HEK293 (cell line): ENCODE data around the gene PIGP.
A peak's percentile ranks its signal among the peaks of the same experiment; 100 is the strongest.

Experiments used
- CTCF ChIA-PET: fragments of 350-600 bp; formaldehyde crosslinking; extraction: SDS; loops from one replicate; lab custom pipeline; 2021; ENCODE audit warnings: antibody characterized with exemption; lab: Yijun Ruan, JAX
- POLR2A ChIA-PET: fragments of 300-600 bp; formaldehyde crosslinking; extraction: SDS; loops from one replicate; lab custom pipeline; 2020; ENCODE audit warnings: antibody characterized with exemption, inconsistent platforms; lab: Yijun Ruan, JAX
- H3K27ac ChIP-seq: fragments of 200-500 bp; sonication (Bioruptor generic); 2 replicates; pipeline ENCODE4 v1.5.1; 2014; ENCODE audit warnings: low read depth, low read length, control low read depth, inconsistent platforms; ENCODE audit errors: extremely low read depth
- H3K36me3 ChIP-seq, 2 experiments: fragments of 200-500 bp in 1 of 2; sonication (Bioruptor generic) in 1 of 2; 1 replicate in 1 of 2; 2 replicates in 1 of 2; pipeline ENCODE4 v1.5.1; 2014 to 2017; ENCODE audit warnings: inconsistent platforms in 2 of 2, low read length in 2 of 2; ENCODE audit not compliant: control insufficient read depth in 2 of 2, insufficient read depth in 1 of 2
- H3K4me1 ChIP-seq: fragments of 200-500 bp; sonication (Bioruptor generic); 2 replicates; pipeline ENCODE4 v1.5.1; 2014; ENCODE audit warnings: mild to moderate bottlenecking, low read length, inconsistent platforms; ENCODE audit not compliant: control insufficient read depth, insufficient read depth
- H3K4me3 ChIP-seq: 2 replicates; pipeline ENCODE4 v1.5.1; 2011; ENCODE audit warnings: low read depth, mild to moderate bottlenecking, control low read depth, low read length, moderate library complexity
- H3K9me3 ChIP-seq: fragments of 200-500 bp; sonication (Bioruptor generic); 2 replicates; pipeline ENCODE4 v1.5.1; 2014; ENCODE audit warnings: low read depth, low read length, inconsistent platforms; ENCODE audit not compliant: control insufficient read depth, insufficient read depth
- MYNN ChIP-seq: fragments of 450-650 bp; formaldehyde crosslinking; IDR thresholded peaks from 2 replicates; pipeline ENCODE4 v1.5.1; 2016; ENCODE audit warnings: missing biosample characterization, missing genetic modification characterization, borderline replicate concordance
- YY1 ChIP-seq: fragments of 450-650 bp; formaldehyde crosslinking; IDR thresholded peaks from 2 replicates; pipeline ENCODE4 v1.5.1; 2018; ENCODE audit warnings: missing biosample characterization, missing genetic modification characterization
- ZBTB17 ChIP-seq: fragments of 450-650 bp; formaldehyde crosslinking; IDR thresholded peaks from 2 replicates; pipeline ENCODE4 v1.5.1; 2016; ENCODE audit warnings: missing biosample characterization, missing genetic modification characterization
- ZBTB20 ChIP-seq: fragments of 450-650 bp; formaldehyde crosslinking; IDR thresholded peaks from 2 replicates; pipeline ENCODE4 v1.5.1; 2016; ENCODE audit warnings: missing biosample characterization, missing genetic modification characterization
- ZFP69B ChIP-seq: fragments of 450-650 bp; formaldehyde crosslinking; IDR thresholded peaks from 2 replicates; pipeline ENCODE4 v1.5.1; 2016; ENCODE audit warnings: missing biosample characterization, missing genetic modification characterization
- ZNF121 ChIP-seq: fragments of 450-650 bp; formaldehyde crosslinking; IDR thresholded peaks from 2 replicates; pipeline ENCODE4 v1.5.1; 2016; ENCODE audit warnings: missing biosample characterization, missing genetic modification characterization
- ZNF266 ChIP-seq: fragments of 450-650 bp; formaldehyde crosslinking; IDR thresholded peaks from 2 replicates; pipeline ENCODE4 v1.5.1; 2016; ENCODE audit warnings: missing biosample characterization, missing genetic modification characterization, low read depth
- ZNF341 ChIP-seq: fragments of 450-650 bp; formaldehyde crosslinking; IDR thresholded peaks from 2 replicates; pipeline ENCODE4; 2016; ENCODE audit warnings: low read depth, missing biosample characterization, missing genetic modification characterization
- ZNF366 ChIP-seq: fragments of 450-650 bp; formaldehyde crosslinking; conservative IDR thresholded peaks from 2 replicates; pipeline ENCODE4 v1.5.1; 2016; ENCODE audit warnings: missing biosample characterization, missing genetic modification characterization
- ZNF394 ChIP-seq: fragments of 450-650 bp; formaldehyde crosslinking; IDR thresholded peaks from 2 replicates; pipeline ENCODE4 v1.5.1; 2016; ENCODE audit warnings: missing biosample characterization, missing genetic modification characterization, mild to moderate bottlenecking, moderate library complexity, borderline replicate concordance
- ZNF48 ChIP-seq: fragments of 450-650 bp; formaldehyde crosslinking; IDR thresholded peaks from 2 replicates; pipeline ENCODE4 v1.5.1; 2016; ENCODE audit warnings: missing biosample characterization, missing genetic modification characterization
- ZNF600 ChIP-seq: fragments of 450-650 bp; formaldehyde crosslinking; IDR thresholded peaks from 2 replicates; pipeline ENCODE4 v1.5.1; 2016; ENCODE audit warnings: missing biosample characterization, missing genetic modification characterization
- ZNF623 ChIP-seq: fragments of 450-650 bp; formaldehyde crosslinking; IDR thresholded peaks from 2 replicates; pipeline ENCODE4 v1.5.1; 2016; ENCODE audit warnings: missing biosample characterization, missing genetic modification characterization
- ZNF658 ChIP-seq: fragments of 450-650 bp; formaldehyde crosslinking; IDR thresholded peaks from 2 replicates; pipeline ENCODE4; 2016; ENCODE audit warnings: missing biosample characterization, missing genetic modification characterization
- ZNF701 ChIP-seq: fragments of 450-650 bp; formaldehyde crosslinking; IDR thresholded peaks from 2 replicates; pipeline ENCODE4 v1.5.1; 2016; ENCODE audit warnings: missing biosample characterization, missing genetic modification characterization
- ZXDB ChIP-seq: fragments of 450-650 bp; formaldehyde crosslinking; IDR thresholded peaks from 2 replicates; pipeline ENCODE4 v1.5.1; 2016; ENCODE audit warnings: missing biosample characterization, missing genetic modification characterization
- TF ChIP-seq, protein P1 (sequence below): fragments of 450-650 bp; formaldehyde crosslinking; IDR thresholded peaks from 2 replicates; pipeline ENCODE4 v1.5.1; 2016; ENCODE audit warnings: missing biosample characterization, missing genetic modification characterization
- TF ChIP-seq, protein P2 (sequence below): fragments of 450-650 bp; formaldehyde crosslinking; conservative IDR thresholded peaks from 2 replicates; pipeline ENCODE4 v1.5.1; 2016; ENCODE audit warnings: low read depth, missing biosample characterization, missing genetic modification characterization
- TF ChIP-seq, protein P3 (sequence below): fragments of 450-650 bp; formaldehyde crosslinking; IDR thresholded peaks from 2 replicates; pipeline ENCODE4 v1.5.0; 2017; ENCODE audit warnings: missing biosample characterization, missing genetic modification characterization, borderline replicate concordance
- TF ChIP-seq, protein P4 (sequence below): fragments of 450-650 bp; formaldehyde crosslinking; IDR thresholded peaks from 2 replicates; pipeline ENCODE4 v1.5.1; 2016; ENCODE audit warnings: missing biosample characterization, missing genetic modification characterization, low read depth
- TF ChIP-seq, protein P5 (sequence below): fragments of 450-650 bp; formaldehyde crosslinking; IDR thresholded peaks from 2 replicates; pipeline ENCODE4 v1.5.1; 2017; ENCODE audit warnings: missing biosample characterization, missing genetic modification characterization

The PIGP gene

DNA sequence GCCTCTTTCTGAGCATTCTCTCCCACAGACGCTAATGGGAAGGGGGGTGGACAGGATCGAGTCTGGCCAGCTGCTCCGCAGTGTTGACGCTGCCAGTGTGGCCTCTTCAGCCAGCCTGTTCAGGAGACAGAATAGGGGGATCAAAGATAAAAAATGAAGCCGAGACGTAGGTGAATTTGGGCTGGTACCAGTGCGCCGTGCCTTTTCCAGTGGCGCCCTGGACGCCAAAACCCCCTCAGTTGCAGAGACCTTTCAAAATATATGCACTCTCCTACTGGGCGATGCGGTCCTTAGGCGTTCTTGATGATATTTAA, 1.3 kb upstream of the PIGP start:
- no peaks in the 10 kb centered on the region for H3K9me3 ChIP-seq
- 0 out of 2 replicates have a peak, but pooled peaks cover 6% of the 10 kb centered on the region for H3K4me1 ChIP-seq
- peak; percentile 65 for TF ChIP-seq MYNN (tag by site-specific recombination)
- no peak for TF ChIP-seq ZNF48
- TF ChIP-seq ZNF600 (tag by site-specific recombination): peak; percentile 69; the same call in 1 of the 2 replicates
- TF ChIP-seq ZNF341 (tag by site-specific recombination): peak; percentile 35; the same call in 1 of the 2 replicates
- TF ChIP-seq, protein P1, sequence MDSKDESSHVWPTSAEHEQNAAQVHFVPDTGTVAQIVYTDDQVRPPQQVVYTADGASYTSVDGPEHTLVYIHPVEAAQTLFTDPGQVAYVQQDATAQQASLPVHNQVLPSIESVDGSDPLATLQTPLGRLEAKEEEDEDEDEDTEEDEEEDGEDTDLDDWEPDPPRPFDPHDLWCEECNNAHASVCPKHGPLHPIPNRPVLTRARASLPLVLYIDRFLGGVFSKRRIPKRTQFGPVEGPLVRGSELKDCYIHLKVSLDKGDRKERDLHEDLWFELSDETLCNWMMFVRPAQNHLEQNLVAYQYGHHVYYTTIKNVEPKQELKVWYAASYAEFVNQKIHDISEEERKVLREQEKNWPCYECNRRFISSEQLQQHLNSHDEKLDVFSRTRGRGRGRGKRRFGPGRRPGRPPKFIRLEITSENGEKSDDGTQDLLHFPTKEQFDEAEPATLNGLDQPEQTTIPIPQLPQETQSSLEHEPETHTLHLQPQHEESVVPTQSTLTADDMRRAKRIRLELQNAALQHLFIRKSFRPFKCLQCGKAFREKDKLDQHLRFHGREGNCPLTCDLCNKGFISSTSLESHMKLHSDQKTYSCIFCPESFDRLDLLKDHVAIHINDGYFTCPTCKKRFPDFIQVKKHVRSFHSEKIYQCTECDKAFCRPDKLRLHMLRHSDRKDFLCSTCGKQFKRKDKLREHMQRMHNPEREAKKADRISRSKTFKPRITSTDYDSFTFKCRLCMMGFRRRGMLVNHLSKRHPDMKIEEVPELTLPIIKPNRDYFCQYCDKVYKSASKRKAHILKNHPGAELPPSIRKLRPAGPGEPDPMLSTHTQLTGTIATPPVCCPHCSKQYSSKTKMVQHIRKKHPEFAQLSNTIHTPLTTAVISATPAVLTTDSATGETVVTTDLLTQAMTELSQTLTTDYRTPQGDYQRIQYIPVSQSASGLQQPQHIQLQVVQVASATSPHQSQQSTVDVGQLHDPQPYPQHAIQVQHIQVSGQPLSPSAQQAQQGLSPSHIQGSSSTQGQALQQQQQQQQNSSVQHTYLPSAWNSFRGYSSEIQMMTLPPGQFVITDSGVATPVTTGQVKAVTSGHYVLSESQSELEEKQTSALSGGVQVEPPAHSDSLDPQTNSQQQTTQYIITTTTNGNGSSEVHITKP (tag by site-specific recombination): peak; percentile 94
- 0 out of 2 replicates have a peak, but pooled peaks have one; percentile 3 for TF ChIP-seq ZNF623
- TF ChIP-seq ZBTB17 (tag by site-specific recombination): peak; percentile 88
- no peak for TF ChIP-seq ZBTB20 (tag by site-specific recombination)
- TF ChIP-seq ZNF266 (tag by site-specific recombination): no peak
- no peak for TF ChIP-seq YY1 (tag by site-specific recombination)
- peak; percentile 69 for TF ChIP-seq ZNF366 (tag by site-specific recombination)
- peak; percentile 59; the same call in 1 of the 2 replicates for TF ChIP-seq ZNF394 (tag by site-specific recombination)
- no peak for TF ChIP-seq ZXDB
- TF ChIP-seq ZFP69B (tag by site-specific recombination): no peak
- peak overlapping the region; percentile 85; the same call in 1 of the 2 replicates for H3K27ac ChIP-seq
- peak overlapping the region; percentile 75 for H3K4me3 ChIP-seq
- POLR2A ChIA-PET: no interaction called here
- peaks cover 3 to 14% of the 10 kb centered on the region in 2 experiments for H3K36me3 ChIP-seq
- CTCF ChIA-PET: interaction anchor here (0.6 to 1.1 kb wide), 4 partner anchors 12 to 97 kb away, joined by 3 to 4 read pairs (median 4); no protein-coding TSS in a partner anchor

DNA sequence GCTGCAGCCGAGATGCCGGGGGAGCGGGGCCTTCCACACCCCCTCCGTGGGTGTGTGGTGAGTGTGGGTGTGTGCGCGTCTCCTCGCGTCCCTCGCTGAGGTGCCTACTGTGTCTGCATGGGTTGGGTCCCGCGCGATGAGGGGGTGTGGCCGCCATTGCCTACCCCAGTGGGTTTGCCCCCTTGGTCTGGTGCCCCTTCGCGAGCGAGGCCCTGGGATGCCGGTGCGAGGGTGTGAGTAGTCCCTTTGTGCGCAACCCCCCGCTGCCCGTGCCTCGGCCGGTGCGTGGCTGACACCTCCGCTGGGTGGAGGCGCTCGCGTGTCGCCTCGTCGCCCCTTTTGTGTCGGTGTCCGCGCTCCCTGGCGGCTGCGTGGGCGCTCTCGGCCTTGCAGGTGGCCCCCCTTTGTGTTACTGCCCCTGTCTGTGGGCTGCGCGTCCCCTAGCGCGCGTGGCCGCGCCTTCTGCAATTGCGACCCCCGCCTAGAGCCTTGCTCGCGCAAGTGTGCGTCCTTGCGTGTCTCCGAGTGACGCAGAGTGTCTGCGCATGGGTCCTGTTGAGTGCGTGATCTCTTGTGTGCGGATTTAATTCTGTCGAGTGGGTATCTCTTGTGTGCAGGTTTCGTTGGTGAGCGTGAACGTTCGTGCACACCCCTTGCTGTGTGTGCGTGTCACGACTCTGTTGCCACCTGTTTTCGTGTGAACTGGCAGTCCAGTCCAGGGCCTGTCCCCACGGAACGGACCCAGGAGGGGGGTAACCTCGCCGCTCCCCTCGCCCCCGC, 736 bp upstream of the PIGP start:
- peaks cover 8 to 19% of the 10 kb centered on the region in 2 experiments for H3K36me3 ChIP-seq
- H3K4me3 ChIP-seq: peak overlapping the region; percentile 75
- H3K4me1 ChIP-seq: 0 out of 2 replicates have a peak, but pooled peaks cover 6% of the 10 kb centered on the region
- ChIA-PET CTCF (interaction anchor here (0.6 kb wide), 1 partner anchor 97 kb away, joined by 4 read pairs; no protein-coding TSS in a partner anchor), POLR2A (no interaction called here)
- peak overlapping the region; percentile 85 for H3K27ac ChIP-seq
- H3K9me3 ChIP-seq: no peaks in the 10 kb centered on the region
- TF ChIP-seq ZNF701 (no peak), ZNF121 (tag by site-specific recombination) (peak; percentile 34), ZNF658 (tag by site-specific recombination) (no peak)
- TF ChIP-seq, protein P2, sequence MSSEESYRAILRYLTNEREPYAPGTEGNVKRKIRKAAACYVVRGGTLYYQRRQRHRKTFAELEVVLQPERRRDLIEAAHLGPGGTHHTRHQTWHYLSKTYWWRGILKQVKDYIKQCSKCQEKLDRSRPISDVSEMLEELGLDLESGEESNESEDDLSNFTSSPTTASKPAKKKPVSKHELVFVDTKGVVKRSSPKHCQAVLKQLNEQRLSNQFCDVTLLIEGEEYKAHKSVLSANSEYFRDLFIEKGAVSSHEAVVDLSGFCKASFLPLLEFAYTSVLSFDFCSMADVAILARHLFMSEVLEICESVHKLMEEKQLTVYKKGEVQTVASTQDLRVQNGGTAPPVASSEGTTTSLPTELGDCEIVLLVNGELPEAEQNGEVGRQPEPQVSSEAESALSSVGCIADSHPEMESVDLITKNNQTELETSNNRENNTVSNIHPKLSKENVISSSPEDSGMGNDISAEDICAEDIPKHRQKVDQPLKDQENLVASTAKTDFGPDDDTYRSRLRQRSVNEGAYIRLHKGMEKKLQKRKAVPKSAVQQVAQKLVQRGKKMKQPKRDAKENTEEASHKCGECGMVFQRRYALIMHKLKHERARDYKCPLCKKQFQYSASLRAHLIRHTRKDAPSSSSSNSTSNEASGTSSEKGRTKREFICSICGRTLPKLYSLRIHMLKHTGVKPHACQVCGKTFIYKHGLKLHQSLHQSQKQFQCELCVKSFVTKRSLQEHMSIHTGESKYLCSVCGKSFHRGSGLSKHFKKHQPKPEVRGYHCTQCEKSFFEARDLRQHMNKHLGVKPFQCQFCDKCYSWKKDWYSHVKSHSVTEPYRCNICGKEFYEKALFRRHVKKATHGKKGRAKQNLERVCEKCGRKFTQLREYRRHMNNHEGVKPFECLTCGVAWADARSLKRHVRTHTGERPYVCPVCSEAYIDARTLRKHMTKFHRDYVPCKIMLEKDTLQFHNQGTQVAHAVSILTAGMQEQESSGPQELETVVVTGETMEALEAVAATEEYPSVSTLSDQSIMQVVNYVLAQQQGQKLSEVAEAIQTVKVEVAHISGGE: peak; percentile 48
- TF ChIP-seq, protein P3, sequence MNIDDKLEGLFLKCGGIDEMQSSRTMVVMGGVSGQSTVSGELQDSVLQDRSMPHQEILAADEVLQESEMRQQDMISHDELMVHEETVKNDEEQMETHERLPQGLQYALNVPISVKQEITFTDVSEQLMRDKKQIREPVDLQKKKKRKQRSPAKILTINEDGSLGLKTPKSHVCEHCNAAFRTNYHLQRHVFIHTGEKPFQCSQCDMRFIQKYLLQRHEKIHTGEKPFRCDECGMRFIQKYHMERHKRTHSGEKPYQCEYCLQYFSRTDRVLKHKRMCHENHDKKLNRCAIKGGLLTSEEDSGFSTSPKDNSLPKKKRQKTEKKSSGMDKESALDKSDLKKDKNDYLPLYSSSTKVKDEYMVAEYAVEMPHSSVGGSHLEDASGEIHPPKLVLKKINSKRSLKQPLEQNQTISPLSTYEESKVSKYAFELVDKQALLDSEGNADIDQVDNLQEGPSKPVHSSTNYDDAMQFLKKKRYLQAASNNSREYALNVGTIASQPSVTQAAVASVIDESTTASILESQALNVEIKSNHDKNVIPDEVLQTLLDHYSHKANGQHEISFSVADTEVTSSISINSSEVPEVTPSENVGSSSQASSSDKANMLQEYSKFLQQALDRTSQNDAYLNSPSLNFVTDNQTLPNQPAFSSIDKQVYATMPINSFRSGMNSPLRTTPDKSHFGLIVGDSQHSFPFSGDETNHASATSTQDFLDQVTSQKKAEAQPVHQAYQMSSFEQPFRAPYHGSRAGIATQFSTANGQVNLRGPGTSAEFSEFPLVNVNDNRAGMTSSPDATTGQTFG (tag by site-specific recombination): no peak; the same call in 1 of the 2 replicates
- TF ChIP-seq, protein P4, sequence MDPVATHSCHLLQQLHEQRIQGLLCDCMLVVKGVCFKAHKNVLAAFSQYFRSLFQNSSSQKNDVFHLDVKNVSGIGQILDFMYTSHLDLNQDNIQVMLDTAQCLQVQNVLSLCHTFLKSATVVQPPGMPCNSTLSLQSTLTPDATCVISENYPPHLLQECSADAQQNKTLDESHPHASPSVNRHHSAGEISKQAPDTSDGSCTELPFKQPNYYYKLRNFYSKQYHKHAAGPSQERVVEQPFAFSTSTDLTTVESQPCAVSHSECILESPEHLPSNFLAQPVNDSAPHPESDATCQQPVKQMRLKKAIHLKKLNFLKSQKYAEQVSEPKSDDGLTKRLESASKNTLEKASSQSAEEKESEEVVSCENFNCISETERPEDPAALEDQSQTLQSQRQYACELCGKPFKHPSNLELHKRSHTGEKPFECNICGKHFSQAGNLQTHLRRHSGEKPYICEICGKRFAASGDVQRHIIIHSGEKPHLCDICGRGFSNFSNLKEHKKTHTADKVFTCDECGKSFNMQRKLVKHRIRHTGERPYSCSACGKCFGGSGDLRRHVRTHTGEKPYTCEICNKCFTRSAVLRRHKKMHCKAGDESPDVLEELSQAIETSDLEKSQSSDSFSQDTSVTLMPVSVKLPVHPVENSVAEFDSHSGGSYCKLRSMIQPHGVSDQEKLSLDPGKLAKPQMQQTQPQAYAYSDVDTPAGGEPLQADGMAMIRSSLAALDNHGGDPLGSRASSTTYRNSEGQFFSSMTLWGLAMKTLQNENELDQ: no peak
- TF ChIP-seq, protein P5, sequence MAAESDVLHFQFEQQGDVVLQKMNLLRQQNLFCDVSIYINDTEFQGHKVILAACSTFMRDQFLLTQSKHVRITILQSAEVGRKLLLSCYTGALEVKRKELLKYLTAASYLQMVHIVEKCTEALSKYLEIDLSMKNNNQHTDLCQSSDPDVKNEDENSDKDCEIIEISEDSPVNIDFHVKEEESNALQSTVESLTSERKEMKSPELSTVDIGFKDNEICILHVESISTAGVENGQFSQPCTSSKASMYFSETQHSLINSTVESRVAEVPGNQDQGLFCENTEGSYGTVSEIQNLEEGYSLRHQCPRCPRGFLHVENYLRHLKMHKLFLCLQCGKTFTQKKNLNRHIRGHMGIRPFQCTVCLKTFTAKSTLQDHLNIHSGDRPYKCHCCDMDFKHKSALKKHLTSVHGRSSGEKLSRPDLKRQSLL: no peak
